Stimulated activated CD8-positive, alpha-beta memory T cell treated with anti-CD3 and anti-CD28 coated beads, Interleukin-12 subunit alpha, Interleukin-12 subunit beta, amount 100 ng/mL, for 1 hour (primary cell): ENCODE data around the gene TPSB2.
"Not testable (repeated sequence)": the region's sequence is repeated elsewhere in the genome, so short reads cannot be mapped to it uniquely, and the experiment has no call there.

Source experiments
- DNase-seq: peaks from one replicate; pipeline ENCODE4 v3.0.0-alpha.2; 2020; ENCODE audit warnings: low read depth

TPSB2 gene

DNA sequence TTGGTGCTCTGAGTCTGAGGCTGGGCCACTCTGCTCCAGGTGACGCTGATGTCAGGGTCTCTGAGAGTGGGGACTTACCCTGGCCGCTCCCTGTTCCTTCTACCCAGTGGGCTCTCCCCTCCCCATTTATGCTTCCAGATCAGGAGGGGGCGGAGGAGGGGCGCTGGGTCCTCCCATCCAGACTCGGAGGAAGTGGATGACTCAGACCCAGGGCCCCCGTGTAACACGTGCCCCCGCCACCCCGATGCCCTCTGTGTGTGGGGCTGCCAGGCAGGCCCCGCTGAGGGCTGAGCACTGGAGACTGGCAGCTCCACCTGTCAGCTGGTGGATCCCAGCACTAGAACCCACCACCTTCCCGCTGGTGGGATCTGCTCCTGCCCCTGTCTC is at the start of gene TPSB2:
Gene TPSB2 (minus strand): TSS at position 101 of the 387 bp plus-strand sequence. CDS start 233 bp downstream, outside the sequence.
- DNase-seq, result not testable (repeated sequence)

DNA sequence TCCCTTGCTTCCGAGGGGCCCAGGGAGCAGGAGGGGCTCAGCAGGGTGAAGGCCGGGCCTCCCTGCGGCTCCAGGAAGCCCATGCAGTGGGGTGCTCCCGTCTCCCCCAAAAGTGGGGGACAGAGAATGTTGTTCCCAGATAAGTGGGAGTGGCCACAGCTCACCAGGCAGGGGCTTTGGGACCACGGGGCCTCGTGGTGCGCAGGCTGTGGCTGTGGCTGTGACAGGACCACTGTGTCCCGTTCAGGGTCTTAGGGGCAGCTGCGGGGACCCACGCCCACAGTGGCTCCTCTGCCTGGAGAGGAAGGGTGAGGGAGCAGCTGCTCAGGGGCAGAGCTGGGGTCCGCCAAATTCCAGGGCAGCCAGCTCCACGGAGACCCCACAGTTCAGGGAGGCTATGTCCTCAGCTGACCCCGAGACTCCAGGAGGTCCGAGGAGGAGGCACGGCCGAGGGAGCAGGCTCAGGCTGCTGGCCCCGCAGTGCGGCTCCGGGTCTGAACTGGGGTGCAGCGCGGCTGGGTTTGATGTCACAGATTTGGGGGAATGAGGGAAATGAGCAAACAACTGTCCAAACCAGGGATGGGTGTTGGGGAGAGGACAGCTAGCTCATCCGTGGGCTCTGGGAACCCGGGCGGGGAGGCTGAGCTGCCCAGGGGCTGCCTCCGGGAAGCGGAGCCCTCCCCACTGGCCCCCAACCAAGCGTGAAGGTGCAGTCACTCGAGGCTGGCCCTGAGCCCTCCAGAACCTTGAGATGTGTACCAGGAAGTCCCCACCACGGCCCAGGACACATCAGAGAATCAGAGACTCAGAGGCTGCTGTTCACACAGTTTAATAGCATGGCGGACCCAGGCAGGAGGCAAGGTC is 49.3 kb upstream of the TPSB2 start:
- DNase-seq, result no peak

DNA sequence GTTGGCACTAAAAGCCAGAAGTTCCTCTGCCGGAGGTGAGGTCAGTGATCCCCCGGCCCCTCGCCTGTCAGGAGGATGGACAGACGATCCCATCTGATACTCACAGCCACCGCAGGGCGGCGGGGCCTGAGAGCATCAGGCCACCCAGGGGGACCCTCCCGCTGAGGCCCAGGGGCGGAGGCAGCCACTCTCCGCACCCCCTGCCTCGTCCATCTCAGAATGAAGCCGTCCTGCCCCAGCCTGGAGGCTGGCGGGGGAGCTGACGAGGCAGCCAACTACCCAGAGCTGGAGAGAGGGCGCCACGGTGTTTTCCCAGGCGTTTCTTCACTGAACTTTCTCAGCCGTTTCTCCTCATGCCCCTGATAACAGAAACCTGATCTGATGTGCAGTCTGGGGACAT is 48.5 kb upstream of the TPSB2 start:
- DNase-seq, result no peak

DNA sequence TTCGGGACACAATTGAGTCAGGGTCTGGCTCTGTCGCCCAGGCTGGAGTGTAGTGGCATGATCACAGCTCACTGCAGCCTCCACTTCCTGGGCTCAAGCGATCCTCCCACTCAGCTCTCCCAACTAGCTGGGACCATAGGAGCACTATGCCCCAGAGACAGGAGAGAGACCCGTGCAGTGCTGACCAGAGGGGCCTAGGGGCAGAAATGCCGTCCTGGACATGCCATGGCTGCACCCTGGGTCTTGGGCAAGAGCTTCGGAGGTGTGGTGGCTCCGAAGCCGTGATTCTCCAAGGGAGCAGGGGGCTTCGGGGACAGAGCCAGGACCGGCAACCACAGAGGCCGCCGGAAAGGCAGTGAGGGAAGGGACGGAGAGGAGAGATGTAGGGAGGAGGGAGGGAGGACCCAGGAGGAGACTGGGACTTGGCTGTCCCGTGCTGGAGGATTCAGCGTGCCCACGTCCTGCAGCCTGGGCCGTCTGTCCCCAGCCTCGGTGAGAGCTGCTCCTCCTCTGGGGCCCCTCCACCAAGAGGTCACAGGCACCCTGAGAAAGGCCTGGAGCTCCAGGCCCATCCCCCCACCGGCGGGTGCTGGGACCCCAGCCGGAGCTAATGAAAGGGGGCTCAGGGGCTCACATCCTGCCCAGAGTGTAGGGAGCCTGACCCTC is 47.8 kb upstream of the TPSB2 start:
- no peak for DNase-seq

DNA sequence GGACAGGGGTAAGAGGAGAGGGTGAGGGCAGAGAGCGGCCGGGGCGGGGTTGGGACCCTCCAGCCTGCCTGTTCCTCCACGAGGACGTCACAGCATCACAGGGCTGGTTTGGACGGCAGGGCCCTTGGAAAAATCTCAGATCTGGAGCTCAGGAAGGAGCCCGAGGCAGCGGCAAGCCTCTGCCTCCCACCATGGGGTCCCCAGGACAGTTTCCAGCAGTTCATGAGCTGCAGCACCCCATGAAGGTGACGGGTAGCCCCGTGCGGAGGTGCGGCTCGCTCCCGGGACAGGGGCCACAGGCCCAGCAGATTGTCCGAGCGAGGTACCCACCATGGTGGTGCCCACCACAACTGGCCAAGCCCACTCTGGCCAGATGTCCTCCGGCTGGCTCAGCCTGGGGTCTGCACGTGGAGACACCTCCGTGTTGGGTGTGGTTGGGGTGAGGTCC is 47.2 kb upstream of the TPSB2 start:
- no peak for DNase-seq

DNA sequence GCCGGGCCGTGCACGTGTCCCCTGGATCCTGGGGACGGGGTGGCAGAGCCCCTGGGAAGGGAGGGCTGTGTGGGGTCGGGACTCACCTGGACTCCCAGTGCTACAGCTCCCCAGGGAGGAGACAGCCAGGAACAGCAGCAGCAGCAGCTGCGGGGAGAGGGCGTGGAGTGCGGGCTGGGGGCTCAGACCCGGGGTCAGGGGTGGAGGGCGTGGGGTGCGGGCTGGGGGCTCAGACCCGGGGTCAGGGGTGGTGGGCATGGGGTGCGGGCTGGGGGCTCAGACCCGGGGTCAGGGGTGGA is 46.5 kb upstream of the TPSB2 start:
- no peak for DNase-seq

DNA sequence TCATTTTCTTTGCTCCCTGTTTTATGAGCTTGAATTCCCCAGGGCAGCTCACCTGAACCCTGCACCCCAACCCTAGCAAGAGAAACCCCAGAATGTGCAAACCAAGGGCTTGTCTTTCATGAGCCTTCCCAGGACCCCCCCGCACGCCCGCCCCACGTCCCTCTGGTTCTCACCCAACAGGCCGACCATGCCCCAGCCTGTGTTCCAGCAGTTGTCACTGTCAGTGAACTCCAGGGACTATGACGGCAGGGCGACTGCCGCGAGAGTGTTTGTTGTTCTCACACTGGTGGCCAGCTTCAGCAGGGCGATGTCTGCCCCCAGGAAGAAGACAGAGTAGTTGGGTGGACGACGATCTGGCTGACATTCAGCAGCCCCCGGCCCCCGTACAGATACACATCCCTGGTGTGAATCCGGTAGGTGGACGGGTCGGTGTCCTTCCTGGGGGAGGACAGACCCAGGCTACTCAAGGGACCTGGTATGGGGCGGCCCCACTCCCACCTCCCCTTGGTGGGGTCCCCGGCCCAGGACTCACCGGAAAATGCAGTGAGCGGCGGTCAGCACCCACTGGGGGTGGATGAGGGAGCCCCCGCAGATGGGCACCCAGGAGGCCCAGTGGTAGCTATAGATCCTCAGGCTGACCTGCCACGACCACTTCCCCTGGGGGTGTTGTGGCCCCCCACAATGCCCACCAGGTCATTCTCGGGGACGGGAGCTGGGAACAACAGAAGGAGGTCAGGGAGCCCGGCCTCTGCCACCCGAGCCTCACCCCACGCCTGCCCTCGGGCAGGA is 46.0 kb upstream of the TPSB2 start:
- no peak for DNase-seq

DNA sequence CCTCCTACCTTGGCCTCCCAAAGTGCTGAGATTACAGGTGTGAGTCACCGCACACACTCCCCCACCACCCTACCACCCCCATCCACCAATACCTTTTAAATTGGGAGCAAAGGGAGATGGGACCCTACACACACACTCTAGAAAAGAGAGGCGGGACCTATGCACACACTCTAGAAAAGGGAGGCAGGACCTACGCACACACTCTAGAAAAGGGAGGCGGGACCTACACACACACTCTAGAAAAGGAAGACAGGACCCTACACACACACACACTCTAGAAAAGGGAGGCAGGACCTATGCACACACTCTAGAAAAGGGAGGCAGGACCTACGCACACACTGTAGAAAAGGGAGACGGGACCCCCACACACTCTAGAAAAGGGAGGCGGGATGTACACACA is 44.8 kb upstream of the TPSB2 start:
- DNase-seq, result no peak

DNA sequence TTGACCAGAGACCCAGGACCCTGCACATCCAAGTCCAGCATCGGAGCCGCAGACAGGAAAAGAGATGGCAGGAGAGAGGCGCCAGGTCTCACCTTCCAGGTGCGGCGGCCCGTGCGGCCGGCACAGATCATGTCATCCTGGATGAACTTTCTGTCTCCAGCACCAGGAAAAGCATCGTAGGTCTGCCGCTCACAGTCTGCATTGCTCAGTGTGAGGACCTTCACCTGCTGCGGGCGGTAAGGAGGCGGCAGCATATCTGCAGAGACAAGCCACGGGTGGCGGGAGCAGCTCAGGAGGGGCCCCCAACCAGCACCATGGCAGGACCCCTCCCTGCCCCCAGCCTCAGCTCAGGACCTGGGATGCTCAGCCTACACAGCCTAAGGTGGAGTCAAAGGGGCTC is 43.8 kb upstream of the TPSB2 start:
- no peak for DNase-seq

DNA sequence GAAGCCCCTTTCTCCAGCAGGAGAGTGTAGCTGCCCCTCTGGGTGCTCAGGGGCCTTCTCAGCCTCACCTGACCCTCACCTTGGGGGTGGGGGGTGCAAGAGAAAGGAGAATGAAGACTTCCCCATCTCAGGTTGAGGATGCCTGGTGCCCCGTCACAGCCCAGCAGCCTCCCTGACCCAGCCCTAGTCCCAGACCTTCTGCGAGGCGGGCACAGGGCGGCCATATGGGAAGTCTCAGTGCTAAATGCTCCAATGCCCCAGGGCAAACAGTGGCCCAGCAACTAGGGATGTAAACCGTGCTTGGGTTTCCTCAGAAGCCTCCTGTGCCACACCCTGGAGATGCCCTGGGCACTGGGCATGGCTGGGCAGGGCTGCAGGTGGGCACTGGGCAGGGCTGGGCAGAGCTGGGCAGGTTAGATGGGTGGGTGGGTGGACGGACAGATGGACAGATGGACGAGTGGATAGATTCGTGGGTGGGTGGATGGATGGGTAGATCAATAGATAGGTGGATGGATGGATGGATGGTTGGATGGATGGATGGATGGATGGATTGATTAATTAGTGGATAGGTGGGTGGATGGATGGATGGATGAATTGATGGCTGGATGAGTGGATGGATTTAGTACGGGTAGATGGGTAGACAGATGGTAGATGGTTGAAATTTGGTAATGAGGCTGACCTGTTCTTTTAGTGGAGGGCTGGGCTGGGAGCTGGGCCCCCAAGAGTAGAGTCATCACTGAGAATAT is 42.6 kb upstream of the TPSB2 start:
- no peak for DNase-seq

DNA sequence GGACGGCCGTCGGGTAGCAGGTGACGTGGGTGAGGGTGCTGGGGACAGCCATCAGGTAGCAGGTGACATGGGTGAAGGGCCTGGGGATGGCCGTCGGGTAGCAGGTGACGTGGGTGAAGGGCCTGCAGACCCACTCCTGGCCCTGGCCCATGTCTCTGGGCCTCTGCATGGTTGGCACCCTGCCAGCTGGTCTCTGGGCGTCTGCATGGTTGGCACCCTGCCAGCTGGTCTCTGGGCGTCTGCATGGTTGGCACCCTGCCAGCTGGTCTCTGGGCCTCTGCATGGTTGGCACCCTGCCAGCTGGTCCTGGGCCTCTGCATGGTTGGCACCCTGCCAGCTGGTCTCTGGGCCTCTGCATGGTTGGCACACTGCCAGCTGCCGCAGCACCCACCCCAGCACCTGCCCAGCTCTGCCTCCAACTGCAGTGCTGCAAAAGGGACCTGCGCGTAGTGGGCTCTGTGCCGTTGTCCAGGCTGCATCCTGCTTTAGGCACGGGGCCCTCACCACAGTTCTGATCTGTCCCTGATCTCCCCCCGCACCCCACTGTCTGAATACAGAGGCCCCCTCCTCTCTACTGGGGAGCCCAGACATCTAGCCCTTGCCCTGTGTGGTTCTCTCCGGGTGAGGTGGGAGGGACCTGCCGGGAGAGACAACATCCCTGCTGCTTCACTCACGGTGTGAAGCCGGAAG is 41.9 kb upstream of the TPSB2 start:
- DNase-seq, result not testable (repeated sequence)

DNA sequence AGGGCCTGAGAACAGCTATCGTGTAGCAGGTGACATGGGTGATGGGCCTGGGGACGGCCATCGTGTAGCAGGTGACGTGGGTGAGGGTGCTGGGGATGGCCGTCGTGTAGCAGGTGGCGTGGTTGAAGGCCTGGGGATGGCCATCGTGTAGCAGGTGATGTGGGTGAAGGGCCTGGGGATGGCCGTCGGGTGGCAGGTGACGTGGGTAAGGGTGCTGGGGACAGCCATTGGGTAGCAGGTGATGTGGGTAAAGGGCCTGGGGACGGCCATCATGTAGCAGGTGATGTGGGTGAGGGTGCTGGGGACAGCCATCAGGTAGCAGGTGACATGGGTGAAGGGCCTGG is 41.4 kb upstream of the TPSB2 start:
- DNase-seq, result no peak

DNA sequence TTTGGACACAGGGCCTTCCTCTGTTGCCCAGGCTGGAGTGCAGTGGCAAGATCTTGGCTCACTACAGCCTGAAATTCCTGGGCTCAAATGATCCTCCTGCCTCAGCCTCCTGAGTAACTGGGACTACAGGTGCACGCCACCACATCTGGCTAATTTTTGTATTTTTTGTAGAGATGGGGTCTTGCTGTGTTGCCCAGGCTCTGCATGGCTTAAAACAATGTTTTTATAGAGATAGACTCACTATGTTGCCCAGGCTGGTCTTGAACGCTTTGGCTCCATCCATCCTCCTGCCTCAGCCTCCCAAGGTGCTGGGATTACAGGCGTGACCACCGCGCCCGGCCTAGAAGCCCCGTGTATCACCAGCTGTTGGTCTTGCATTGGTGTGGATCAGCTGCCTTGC is 39.4 kb upstream of the TPSB2 start:
- DNase-seq, result not testable (repeated sequence)

DNA sequence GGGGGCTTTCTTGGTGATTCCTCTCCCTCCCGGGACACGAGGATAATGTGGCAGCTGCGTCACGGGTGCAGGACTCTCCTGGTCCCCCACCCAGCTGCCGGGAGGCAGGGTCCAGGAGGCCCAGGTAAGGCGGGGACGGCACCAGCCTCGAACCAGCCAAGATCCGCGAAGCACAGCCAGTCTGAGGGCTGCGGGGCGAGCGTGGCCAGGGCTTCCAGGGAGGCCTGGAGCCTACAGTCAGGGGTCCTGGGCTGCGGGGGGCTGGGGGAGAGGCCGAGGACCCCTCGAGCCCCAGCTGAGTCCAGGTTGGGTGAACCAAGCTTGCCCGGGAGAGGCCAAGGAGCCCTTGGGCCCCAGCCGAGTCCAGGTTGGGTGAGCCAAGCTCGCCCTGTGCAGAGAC is 35.8 kb upstream of the TPSB2 start:
- no peak for DNase-seq

DNA sequence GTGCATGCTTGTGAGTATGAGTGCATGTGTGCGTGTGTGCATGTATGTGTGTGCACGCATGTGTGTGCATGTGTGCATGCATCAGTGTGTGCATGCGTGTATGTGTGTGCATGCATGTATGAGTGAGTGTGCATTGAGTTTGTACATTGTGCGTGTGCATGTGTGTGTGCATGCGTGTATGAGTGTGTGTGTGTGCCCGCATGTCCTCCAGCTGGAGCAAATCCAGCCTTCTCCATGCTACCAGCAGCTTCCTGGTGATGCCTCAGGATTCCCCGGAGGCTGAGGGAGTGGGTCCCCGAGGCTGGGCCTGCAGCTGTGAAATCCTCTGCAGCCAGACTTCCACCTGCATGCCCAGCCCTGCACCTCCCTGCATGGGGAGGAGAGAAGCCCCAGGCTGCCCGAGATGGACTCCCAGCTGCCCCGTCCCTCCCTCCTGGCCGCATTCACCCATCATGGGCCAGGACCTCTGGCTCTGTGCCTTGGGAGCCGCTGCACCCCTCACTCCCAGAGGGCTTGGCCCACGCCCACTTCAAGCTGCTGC is 35.2 kb upstream of the TPSB2 start:
- no peak for DNase-seq

DNA sequence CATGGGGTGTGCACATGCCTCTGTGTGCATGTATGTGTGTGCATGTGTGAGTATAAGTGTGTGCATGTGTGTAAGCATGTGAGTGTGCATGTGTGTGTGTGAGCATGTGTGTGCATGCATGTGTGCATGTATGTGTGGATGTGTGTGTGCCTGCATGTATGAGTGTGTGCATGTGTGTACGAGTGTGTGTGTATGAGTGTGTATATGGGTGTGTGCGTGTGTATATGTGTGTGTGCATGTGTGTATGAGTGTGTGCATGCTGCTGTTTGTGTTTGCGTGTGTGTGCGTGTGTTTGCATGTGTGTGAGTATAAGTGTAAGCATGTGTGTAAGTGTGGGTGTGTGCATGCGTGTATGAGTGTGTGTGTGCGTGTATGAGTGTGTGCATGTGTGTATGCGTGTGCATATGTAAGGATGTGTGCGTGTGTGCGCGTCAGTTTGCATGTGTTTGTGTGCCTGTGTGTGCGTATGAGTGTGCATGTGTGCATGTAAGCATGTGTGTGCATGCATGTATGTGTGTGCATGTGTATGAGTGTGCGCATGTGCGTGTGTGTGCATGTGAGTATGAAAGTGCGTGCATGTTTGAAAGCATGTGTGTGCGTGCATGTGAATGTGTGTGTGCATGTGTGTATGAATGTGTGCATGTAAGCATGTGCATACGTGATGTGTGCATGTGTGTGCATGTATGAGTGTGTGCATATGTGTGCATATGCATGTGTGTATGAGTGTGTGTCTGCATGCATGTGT is 34.5 kb upstream of the TPSB2 start:
- no peak for DNase-seq

DNA sequence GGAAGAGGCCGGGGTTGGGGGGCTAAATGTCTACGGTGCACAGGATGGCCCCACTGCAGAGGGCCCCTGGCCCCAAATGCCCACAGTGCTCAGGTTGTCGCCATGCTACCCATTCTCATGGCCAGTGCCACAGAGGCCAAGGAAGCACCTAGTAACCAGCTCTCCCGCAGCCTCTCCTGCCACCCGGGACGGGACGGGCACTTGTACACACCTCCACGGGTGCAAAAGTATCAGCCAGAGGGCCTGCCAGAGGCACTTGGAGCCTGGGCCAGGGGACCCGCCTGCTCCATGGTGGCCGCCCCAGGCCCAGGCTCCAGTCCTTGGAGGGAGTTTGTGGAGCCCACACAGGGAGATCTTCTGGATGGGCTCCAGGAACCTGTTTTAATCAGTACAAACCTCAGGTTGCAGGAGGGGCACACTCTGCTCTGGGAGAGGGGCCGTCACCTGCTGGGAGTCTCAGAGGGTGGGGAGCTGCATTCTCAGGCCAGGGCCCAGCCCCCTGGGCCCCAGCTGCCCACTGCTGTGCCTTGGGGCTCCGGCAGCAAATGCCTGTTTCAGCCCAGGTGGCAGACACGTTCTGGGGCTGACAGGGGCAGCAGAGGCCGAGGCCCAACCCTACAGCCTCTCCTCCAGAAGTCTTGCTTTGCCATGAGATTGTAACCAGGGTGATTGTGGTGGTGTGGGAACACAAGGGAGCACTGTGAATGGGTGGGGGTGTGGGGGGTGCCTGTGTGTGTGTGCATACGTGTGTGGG is 33.8 kb upstream of the TPSB2 start:
- DNase-seq, result no peak

DNA sequence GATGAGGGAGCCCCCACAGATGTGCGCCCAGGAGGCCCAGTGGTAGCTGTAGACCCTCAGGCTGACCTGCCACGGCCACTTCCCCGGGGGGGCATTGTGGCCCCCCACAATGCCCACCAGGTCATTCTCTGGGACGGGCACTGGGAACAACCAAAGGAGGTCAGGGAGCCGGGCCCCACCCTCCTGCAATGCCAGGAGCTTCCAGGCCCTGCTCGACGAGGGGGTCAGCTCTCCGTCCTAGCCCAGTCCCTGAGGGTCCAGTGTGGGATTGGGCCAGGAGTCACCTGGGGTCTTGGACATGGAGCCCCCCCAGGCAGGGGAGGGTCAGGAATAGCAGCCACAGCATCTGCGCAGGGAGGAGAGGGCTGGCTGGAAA is 32.9 kb upstream of the TPSB2 start:
- no peak for DNase-seq

DNA sequence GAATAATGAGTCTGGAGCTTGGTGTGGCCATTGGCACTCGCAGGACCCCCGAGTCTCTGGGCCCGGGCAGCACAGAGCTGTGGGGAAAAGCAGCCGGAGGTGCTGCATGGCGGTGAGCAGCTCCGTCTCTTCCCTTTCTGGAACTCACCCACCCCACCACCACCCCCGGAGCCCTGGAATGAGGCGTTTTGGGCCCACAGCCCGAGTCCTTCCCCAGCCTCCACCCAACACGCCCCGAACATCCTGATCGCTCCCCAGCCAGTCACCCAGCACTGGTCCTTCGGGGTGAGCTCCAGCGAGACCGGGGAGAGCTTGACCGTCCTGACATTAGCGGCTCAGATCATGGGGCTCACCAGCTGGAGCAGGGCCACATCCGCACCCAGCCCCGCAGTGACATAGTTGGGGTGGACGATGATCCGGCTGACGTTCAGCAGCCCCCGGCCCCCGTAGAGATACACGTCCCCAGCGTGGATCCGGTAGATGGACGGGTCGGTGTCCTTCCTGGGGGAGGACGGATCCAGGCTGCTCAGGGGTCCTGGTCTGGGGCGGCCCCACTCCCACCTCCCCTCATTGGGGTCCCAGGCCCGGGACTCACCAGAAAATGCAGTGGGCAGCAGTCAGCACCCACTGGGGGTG is 32.3 kb upstream of the TPSB2 start:
- no peak for DNase-seq
